GM23248 (cell line): ENCODE data around the gene KRTAP3-1. TPM values are rescaled to one million over a fixed set of nuclear protein-coding genes. Genes with fewer than 3 reads are reported as not detected.

Source experiments
- DNase-seq: peaks from one replicate; pipeline ENCODE4 v3.0.0-alpha.2; 2015
- H2AFZ ChIP-seq: fragments of 200-600 bp; sonication (generic); 2 replicates; pipeline ENCODE4 v1.6.1; 2016; ENCODE audit warnings: antibody characterized with exemption
- H3F3A ChIP-seq: fragments of 200-600 bp; sonication (generic); 2 replicates; pipeline ENCODE4 v1.6.1; 2016; ENCODE audit warnings: mild to moderate bottlenecking, antibody characterized with exemption, mixed run types; ENCODE audit not compliant: insufficient read depth
- H3K27ac ChIP-seq: fragments of 200-600 bp; sonication (generic); 2 replicates; pipeline ENCODE4 v1.5.1; 2016; ENCODE audit warnings: mild to moderate bottlenecking
- H3K27me3 ChIP-seq: fragments of 200-600 bp; sonication (generic); replicated peaks from 2 replicates; pipeline ENCODE4 v1.6.1; 2016; ENCODE audit warnings: mild to moderate bottlenecking; ENCODE audit not compliant: insufficient read depth
- H3K36me3 ChIP-seq: fragments of 200-600 bp; sonication (generic); 2 replicates; pipeline ENCODE4 v1.6.1; 2016; ENCODE audit warnings: low read depth, mild to moderate bottlenecking
- H3K4me1 ChIP-seq: fragments of 200-600 bp; sonication (generic); 2 replicates; pipeline ENCODE4 v1.6.1; 2016; ENCODE audit warnings: mild to moderate bottlenecking; ENCODE audit not compliant: insufficient read depth
- H3K4me2 ChIP-seq: fragments of 200-600 bp; sonication (generic); one replicate; pipeline ENCODE4 v1.6.1; 2016; ENCODE audit warnings: mild to moderate bottlenecking; ENCODE audit not compliant: unreplicated experiment
- H3K4me3 ChIP-seq: fragments of 200-600 bp; sonication (generic); 2 replicates; pipeline ENCODE4 v1.5.1; 2016; ENCODE audit warnings: mild to moderate bottlenecking
- H3K79me2 ChIP-seq: fragments of 200-600 bp; sonication (generic); 2 replicates; pipeline ENCODE4 v1.6.1; 2016; ENCODE audit warnings: mild to moderate bottlenecking; ENCODE audit not compliant: insufficient read depth
- H3K9ac ChIP-seq: fragments of 200-600 bp; sonication (generic); 2 replicates; pipeline ENCODE4 v1.6.1; 2016; ENCODE audit warnings: mild to moderate bottlenecking
- H3K9me2 ChIP-seq: fragments of 200-600 bp; sonication (generic); 2 replicates; pipeline ENCODE4 v1.6.1; 2016; ENCODE audit warnings: mixed run types, mild to moderate bottlenecking, moderate library complexity; ENCODE audit not compliant: insufficient read depth
- H3K9me3 ChIP-seq: fragments of 200-600 bp; sonication (generic); one replicate; pipeline ENCODE4 v1.6.1; 2017; ENCODE audit warnings: low read depth
- H4K20me1 ChIP-seq: fragments of 200-600 bp; sonication (generic); 2 replicates; pipeline ENCODE4 v1.6.0; 2016; ENCODE audit not compliant: insufficient read depth
- EZH2 ChIP-seq: fragments of 200-600 bp; sonication (generic); IDR thresholded peaks from 2 replicates; pipeline ENCODE4 v1.6.1; 2018; ENCODE audit warnings: antibody characterized with exemption, mild to moderate bottlenecking; ENCODE audit not compliant: insufficient read depth, poor library complexity, severe bottlenecking
- EZH2phosphoT487 ChIP-seq: fragments of 200-600 bp; sonication (generic); IDR thresholded peaks from 2 replicates; pipeline ENCODE4 v1.6.1; 2018; ENCODE audit warnings: antibody characterized with exemption, moderate library complexity, mild to moderate bottlenecking, low read depth; ENCODE audit not compliant: insufficient read depth
- WGBS, 2 experiments: methylation state at CpG; one replicate each; pipeline ENCODE4 v1.1.6; 2015 to 2017; ENCODE audit warnings: low lambda C conversion rate in 2 of 2, low coverage in 1 of 2; ENCODE audit errors: missing lambda C conversion rate in 2 of 2; 5-methylcytosine and 5-hydroxymethylcytosine counted together
- in situ Hi-C: fragments of 300-500 bp; cut with MboI; formaldehyde crosslinking; loops from 2 replicates; pipeline ENCODE4 v1.15.0; 2020
- polyA plus RNA-seq: library from polyadenylated mRNA; unstranded; fragments of >200 nt; fragmentation: Nextera tagmentation; extraction: Ambion mirVana; gene quantifications from 2 replicates; pipeline ENCODE4 v1.2.1, GENCODE V29; 2016
- total RNA-seq: library from RNA; depleted of rRNA; stranded (reverse); fragments of >200 nt; shearing (Covaris generic); gene quantifications from 2 replicates; pipeline ENCODE4 v1.2.3, GENCODE V29; 2014

Gene KRTAP3-1
- total and polyA plus RNA-seq, 2 experiments from 2014 or later, result not detected

DNA sequence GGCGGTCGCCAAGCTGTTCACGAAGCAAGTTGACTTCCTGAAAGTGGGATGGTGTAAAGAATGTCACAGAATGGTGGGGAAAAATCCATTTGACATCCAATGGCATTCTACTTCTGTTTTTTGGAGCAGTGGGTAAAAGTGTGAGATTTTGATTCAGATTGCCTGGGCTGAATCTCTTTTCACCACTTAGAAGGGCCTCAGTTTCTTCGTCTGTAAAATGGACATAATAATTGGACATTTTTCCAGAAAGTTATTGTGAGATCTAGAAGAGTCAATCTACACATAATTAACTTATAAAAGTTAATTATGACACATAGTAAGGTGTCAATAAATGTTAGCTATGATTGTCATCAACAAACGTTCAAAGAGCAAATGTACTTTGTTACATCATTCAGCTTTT lies 27.8 kb downstream of the KRTAP3-1 start:
- Histone ChIP-seq H3F3A (no peaks in the 10 kb centered on the region), H3K27ac (no peak overlapping the region), H3K27me3 (no peaks in the 10 kb centered on the region), H3K9ac (no peak overlapping the region), H3K36me3 (no peaks in the 10 kb centered on the region), H2AFZ (no peak overlapping the region), H3K4me3 (no peak overlapping the region), H3K9me2 (no peaks in the 10 kb centered on the region), H3K4me1 (no peaks in the 10 kb centered on the region), H3K79me2 (no peaks in the 10 kb centered on the region), H3K4me2 (no peak overlapping the region), H4K20me1 (no peaks in the 10 kb centered on the region), H3K9me3 (no peaks in the 10 kb centered on the region)
- no peak for DNase-seq
- 51 to 53% methylated on average over 5 of the region's 5 CpGs for WGBS, 2 experiments
- in situ Hi-C loops, result no loop called here
- TF ChIP-seq EZH2phosphoT487 (no peak), EZH2 (no peak)

DNA sequence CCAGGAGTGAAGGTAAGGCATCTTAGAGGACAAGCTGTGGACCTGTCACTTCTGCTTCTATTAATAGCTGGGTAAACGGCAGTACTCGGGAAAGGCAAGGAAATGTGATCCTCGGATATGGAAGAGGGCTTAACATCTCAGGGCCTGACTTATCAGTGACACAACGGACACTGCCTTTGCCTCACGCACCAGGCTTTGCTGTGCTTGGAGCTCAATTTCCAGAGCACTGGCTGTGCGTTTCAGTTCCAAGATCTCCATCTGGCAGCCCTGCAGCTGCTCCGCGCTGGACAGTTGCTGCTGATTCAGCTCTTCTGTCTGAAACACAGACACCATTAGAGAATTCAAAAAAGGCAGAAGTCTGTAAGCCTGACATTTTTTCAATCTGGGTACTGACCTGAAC lies 28.3 kb downstream of the KRTAP3-1 start:
- TF ChIP-seq EZH2phosphoT487 (no peak), EZH2 (no peak)
- Histone ChIP-seq H4K20me1 (no peaks in the 10 kb centered on the region), H3K4me3 (no peak overlapping the region), H3K4me1 (no peaks in the 10 kb centered on the region), H3K9me3 (no peaks in the 10 kb centered on the region), H3K9ac (no peak overlapping the region), H3K36me3 (no peaks in the 10 kb centered on the region), H3K79me2 (no peaks in the 10 kb centered on the region), H3K4me2 (no peak overlapping the region), H3K9me2 (no peaks in the 10 kb centered on the region), H3K27ac (no peak overlapping the region), H3F3A (no peaks in the 10 kb centered on the region), H2AFZ (no peak overlapping the region), H3K27me3 (no peaks in the 10 kb centered on the region)
- WGBS, 2 experiments, result 76 to 96% methylated on average over 8 of the region's 8 CpGs
- DNase-seq, result no peak
- in situ Hi-C loops, result no loop called here

DNA sequence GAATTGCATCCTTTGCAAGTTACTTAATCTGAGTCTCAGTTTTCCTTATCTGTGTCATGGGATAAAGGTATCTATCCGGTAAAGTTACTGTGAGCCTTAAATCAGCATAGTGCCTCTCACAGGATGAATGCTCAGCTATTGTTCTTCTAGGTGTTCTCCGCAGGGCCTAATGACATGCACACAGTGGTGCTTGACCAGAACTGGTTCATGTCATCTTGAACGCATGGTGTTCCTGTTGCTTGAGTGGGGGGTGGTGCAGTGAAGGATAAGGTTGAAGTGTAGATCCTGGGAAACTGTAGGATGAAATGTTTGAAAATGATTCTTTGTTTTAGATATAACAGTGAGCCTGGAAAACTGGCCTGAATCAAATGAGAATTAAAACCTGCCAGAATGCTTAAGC lies 28.8 kb downstream of the KRTAP3-1 start:
- Histone ChIP-seq H2AFZ (no peak overlapping the region), H3F3A (no peaks in the 10 kb centered on the region), H3K4me3 (no peak overlapping the region), H3K9ac (no peak overlapping the region), H3K36me3 (no peaks in the 10 kb centered on the region), H3K4me2 (no peak overlapping the region), H3K79me2 (no peaks in the 10 kb centered on the region), H3K27me3 (no peaks in the 10 kb centered on the region), H3K27ac (no peak overlapping the region), H3K9me2 (no peaks in the 10 kb centered on the region), H3K9me3 (no peaks in the 10 kb centered on the region), H4K20me1 (no peaks in the 10 kb centered on the region), H3K4me1 (no peaks in the 10 kb centered on the region)
- 96% methylated on average over 3 of the region's 3 CpGs for WGBS, 2 experiments
- no peak for DNase-seq
- in situ Hi-C loops, result no loop called here
- no peak for TF ChIP-seq EZH2
- TF ChIP-seq EZH2phosphoT487, result no peak

DNA sequence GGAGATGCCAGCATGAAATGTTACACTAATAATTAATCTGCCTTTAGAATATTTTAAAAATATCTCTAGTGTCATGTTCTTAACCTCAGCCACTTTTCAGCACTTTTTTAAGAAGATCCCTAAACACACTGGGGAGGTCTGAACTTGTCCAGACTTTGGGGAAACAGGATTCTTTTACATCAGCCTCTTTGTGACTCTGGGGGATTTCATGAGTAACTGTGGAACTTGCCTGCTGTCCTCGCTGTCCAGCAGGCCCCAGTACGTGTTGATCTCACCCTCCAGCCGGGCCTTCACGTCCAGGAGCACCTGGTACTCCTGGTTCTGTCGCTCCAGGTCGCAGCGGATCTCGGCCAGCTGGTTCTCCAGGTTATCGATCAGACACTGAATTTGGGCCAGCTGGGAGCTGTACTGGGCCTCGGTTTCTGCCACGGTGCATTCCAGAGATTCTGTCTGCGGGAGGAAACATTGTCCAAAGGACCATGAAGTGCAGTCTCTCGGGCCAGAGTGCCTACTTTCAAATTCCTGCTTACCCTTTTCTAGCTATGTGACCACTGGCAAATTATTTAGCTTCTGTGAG lies 30.3 kb downstream of the KRTAP3-1 start:
- no peaks in the 10 kb centered on the region for H3K9me3 ChIP-seq
- no peak overlapping the region for H3K9ac ChIP-seq
- TF ChIP-seq EZH2phosphoT487 (no peak), EZH2 (no peak)
- H4K20me1 ChIP-seq, result no peaks in the 10 kb centered on the region
- H3K79me2 ChIP-seq, result no peaks in the 10 kb centered on the region
- no peak overlapping the region for H3K27ac ChIP-seq
- no peak overlapping the region for H2AFZ ChIP-seq
- no peaks in the 10 kb centered on the region for H3K4me1 ChIP-seq
- in situ Hi-C loops, result no loop called here
- no peaks in the 10 kb centered on the region for H3K9me2 ChIP-seq
- no peaks in the 10 kb centered on the region for H3F3A ChIP-seq
- H3K4me3 ChIP-seq, result no peak overlapping the region
- H3K4me2 ChIP-seq, result no peak overlapping the region
- no peaks in the 10 kb centered on the region for H3K27me3 ChIP-seq
- WGBS, 2 experiments, result 79% methylated on average over 13 of the region's 13 CpGs
- DNase-seq, result no peak
- no peaks in the 10 kb centered on the region for H3K36me3 ChIP-seq

DNA sequence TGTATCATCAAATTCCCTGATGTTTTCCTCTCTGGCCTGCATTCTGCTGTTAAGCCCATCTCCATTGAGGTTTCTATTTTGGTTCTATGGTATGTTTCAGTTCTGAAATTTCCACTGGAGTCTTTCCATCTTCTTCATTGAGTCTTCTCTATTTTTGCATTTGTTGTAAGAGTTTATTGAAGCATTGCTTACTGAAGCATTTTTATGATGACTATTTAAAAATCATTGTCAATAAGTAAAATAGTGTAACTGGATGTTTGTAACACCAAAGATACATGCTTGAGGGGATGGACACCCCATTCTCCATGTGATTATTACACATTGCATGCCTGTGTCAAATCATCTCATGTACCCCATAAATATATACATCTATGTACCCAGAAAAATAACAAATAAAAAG lies 33.4 kb downstream of the KRTAP3-1 start:
- in situ Hi-C loops, result no loop called here
- H3K9ac ChIP-seq, result no peak overlapping the region
- no peaks in the 10 kb centered on the region for H3K9me2 ChIP-seq

More for the DNA sequence above, 33.4 kb downstream of the KRTAP3-1 start:
- no peak for DNase-seq
- Histone ChIP-seq H3K4me3 (no peak overlapping the region), H3K27me3 (no peaks in the 10 kb centered on the region), H3K27ac (no peak overlapping the region), H3K36me3 (no peaks in the 10 kb centered on the region), H2AFZ (no peak overlapping the region), H3K4me2 (no peak overlapping the region), H3K9me3 (no peaks in the 10 kb centered on the region), H3K79me2 (no peaks in the 10 kb centered on the region), H4K20me1 (no peaks in the 10 kb centered on the region), H3K4me1 (no peaks in the 10 kb centered on the region), H3F3A (no peaks in the 10 kb centered on the region)
- TF ChIP-seq EZH2phosphoT487 (no peak), EZH2 (no peak)
